Endothelial cell of umbilical vein (primary cell): Measurements from ENCODE around the gene C8A. TPM values are rescaled to one million over a fixed set of nuclear protein-coding genes. Genes with fewer than 3 reads are reported as not detected.

Experiments
- BruUV-seq: library from RNA; stranded (reverse); fragments of 400-500 nt; replicated peaks from 2 replicates; lab custom pipeline; 2021; lab: Mats Ljungman, UMichigan
- CTCF ChIA-PET: fragments of 300-600, 350-600 bp; sonication (Branson Sonifier 250); formaldehyde crosslinking; loops from one replicate; lab custom pipeline; 2021; ENCODE audit warnings: antibody characterized with exemption, inconsistent platforms; lab: Charles Lee
- POLR2A ChIA-PET: fragments of 300-600, 350-600 bp; sonication (Branson Sonifier 250); formaldehyde crosslinking; loops from one replicate; lab custom pipeline; 2021; ENCODE audit warnings: antibody characterized with exemption, inconsistent platforms; lab: Charles Lee
- DNase-seq: peaks from one replicate; pipeline ENCODE4 v3.0.0-alpha.2; 2011; ENCODE audit warnings: low read depth, low spot score
- FAIRE-seq: peaks from 2 replicates; lab custom pipeline; 2011; peaks lifted over from hg19 to GRCh38; lab: Jason Lieb, UNC
- H2AFZ ChIP-seq: 2 replicates; pipeline ENCODE4 v1.6.0; 2012; ENCODE audit warnings: low read depth, low read length, control low read depth, inconsistent platforms
- H3K27ac ChIP-seq: 2 replicates; pipeline ENCODE4 v1.5.1; 2011; ENCODE audit warnings: low read depth, mild to moderate bottlenecking, control low read depth, low read length, moderate library complexity; ENCODE audit not compliant: insufficient read depth
- H3K27me3 ChIP-seq, 2 experiments: 2 replicates each; pipeline versions ENCODE4 v1.6.0 to v1.6.1; 2011; ENCODE audit warnings: low read length in 2 of 2, mixed read lengths in 1 of 2; ENCODE audit not compliant: control insufficient read depth in 2 of 2, insufficient read depth in 2 of 2
- H3K36me3 ChIP-seq, 2 experiments: 2 replicates in 1 of 2; 3 replicates in 1 of 2; pipeline ENCODE4 v1.5.1; 2011; ENCODE audit warnings: low read length in 2 of 2, mild to moderate bottlenecking in 1 of 2, moderate library complexity in 1 of 2; ENCODE audit not compliant: control insufficient read depth in 2 of 2, insufficient read depth in 2 of 2; ENCODE audit errors: extremely low read depth in 1 of 2
- H3K4me1 ChIP-seq: 3 replicates; pipeline ENCODE4 v1.5.1; 2011; ENCODE audit warnings: mild to moderate bottlenecking, low read length; ENCODE audit not compliant: control insufficient read depth, insufficient read depth; ENCODE audit errors: extremely low read depth
- H3K4me2 ChIP-seq: 2 replicates; pipeline ENCODE4 v1.6.1; 2011; ENCODE audit warnings: low read length, control low read depth, mixed read lengths; ENCODE audit not compliant: insufficient read depth
- H3K4me3 ChIP-seq, 3 experiments: fragments of 200-600 bp in 1 of 3; sonication (generic), shearing (Covaris generic) in 1 of 3; replicated peaks in 1 of 3; 2 replicates each; pipeline ENCODE4 v1.5.1; 2011 to 2016; ENCODE audit warnings: control low read depth in 3 of 3, low read length in 3 of 3, mild to moderate bottlenecking in 2 of 3, inconsistent platforms in 1 of 3, low read depth in 1 of 3, moderate library complexity in 1 of 3; ENCODE audit not compliant: insufficient read depth in 1 of 3
- H3K79me2 ChIP-seq: 2 replicates; pipeline ENCODE4 v1.6.0; 2012; ENCODE audit warnings: low read length, inconsistent platforms; ENCODE audit not compliant: control insufficient read depth, insufficient read depth
- H3K9ac ChIP-seq: replicated peaks from 2 replicates; pipeline ENCODE3; 2011; ENCODE audit warnings: low read length, control low read depth; ENCODE audit not compliant: insufficient read depth; ENCODE audit errors: extremely low read depth
- H3K9me1 ChIP-seq: replicated peaks from 3 replicates; pipeline ENCODE4 v1.6.0; 2011; ENCODE audit warnings: mild to moderate bottlenecking, low read length; ENCODE audit not compliant: control insufficient read depth, insufficient read depth; ENCODE audit errors: extremely low read depth
- H3K9me3 ChIP-seq: replicated peaks from 2 replicates; pipeline ENCODE4 v1.5.1; 2012; ENCODE audit warnings: low read length, inconsistent platforms; ENCODE audit not compliant: control insufficient read depth, insufficient read depth
- H4K20me1 ChIP-seq: replicated peaks from 2 replicates; pipeline ENCODE3; 2011; ENCODE audit warnings: mild to moderate bottlenecking, low read length; ENCODE audit not compliant: control insufficient read depth, insufficient read depth; ENCODE audit errors: extremely low read depth
- EZH2 ChIP-seq: IDR thresholded peaks from 2 replicates; pipeline ENCODE4 v1.6.1; 2012; ENCODE audit warnings: borderline replicate concordance, low read depth, mild to moderate bottlenecking, moderate library complexity, low read length, inconsistent platforms; ENCODE audit not compliant: severe bottlenecking
- FOS ChIP-seq: IDR thresholded peaks from 2 replicates; pipeline ENCODE4 v1.6.1; 2011; ENCODE audit warnings: mild to moderate bottlenecking, low read length, moderate library complexity, borderline replicate concordance; ENCODE audit not compliant: insufficient read depth
- GATA2 ChIP-seq: IDR thresholded peaks from 2 replicates; pipeline ENCODE4 v1.7.0; 2011; ENCODE audit warnings: low read depth, mild to moderate bottlenecking, moderate library complexity, mixed read lengths, low read length; ENCODE audit not compliant: insufficient read length, insufficient read depth
- MYC ChIP-seq: IDR thresholded peaks from one replicate; pipeline ENCODE4 v1.6.1; 2011; ENCODE audit warnings: mild to moderate bottlenecking, low read depth, low read length
- POLR2A ChIP-seq: IDR thresholded peaks from 2 replicates; pipeline ENCODE4 v1.6.1; 2012; ENCODE audit warnings: low read depth, mild to moderate bottlenecking, control low read depth, low read length
- POLR2AphosphoS5 ChIP-seq: IDR thresholded peaks from 2 replicates; pipeline ENCODE4 v1.6.1; 2012; ENCODE audit warnings: low read depth, mild to moderate bottlenecking, control low read depth, low read length, moderate library complexity; ENCODE audit not compliant: insufficient read depth
- dilution Hi-C: fragments of 300-500 bp; cut with MboI; formaldehyde crosslinking; loops from one replicate; pipeline ENCODE4 v1.15.0; 2019; ENCODE audit warnings: low sequenced_read_pairs; ENCODE audit not compliant: extremely low pct_ligation_motif_present
- intact Hi-C: fragments of 100-400 bp; cut with micrococcal nuclease; formaldehyde crosslinking; loops from one replicate; pipeline ENCODE4 v1.10.0; 2022
- polyA plus RNA-seq, 4 experiments: library from polyadenylated mRNA; depleted of rRNA in 3 of 4; stranded (reverse) in 3 of 4; unstranded in 1 of 4; fragments of >200 nt; gene quantifications; 2 replicates each; pipeline versions ENCODE4 v1.2.1 to v1.2.3, GENCODE V29; 2011 to 2012; ENCODE audit warnings: missing spikeins in 1 of 4
- total RNA-seq: library from RNA; stranded (reverse); gene quantifications from 2 replicates; pipeline ENCODE4 v1.2.3, GENCODE V29; 2021
- TF ChIP-seq, protein P1 (sequence below), 2 donors: IDR thresholded peaks; 1 replicate in 1 of 2; 2 replicates in 1 of 2; pipeline ENCODE4 v1.5.1; 2011; ENCODE audit warnings: low read length in 2 of 2, mild to moderate bottlenecking in 2 of 2, moderate library complexity in 2 of 2, control low read depth in 1 of 2, inconsistent platforms in 1 of 2, low read depth in 1 of 2; ENCODE audit not compliant: insufficient read depth in 1 of 2; ENCODE audit errors: extremely low read depth in 1 of 2

The C8A gene
- total and polyA plus RNA-seq, 2 donors (not counting 3 experiments of a cell fraction or from before 2014, with no cell fraction given): not detected

DNA sequence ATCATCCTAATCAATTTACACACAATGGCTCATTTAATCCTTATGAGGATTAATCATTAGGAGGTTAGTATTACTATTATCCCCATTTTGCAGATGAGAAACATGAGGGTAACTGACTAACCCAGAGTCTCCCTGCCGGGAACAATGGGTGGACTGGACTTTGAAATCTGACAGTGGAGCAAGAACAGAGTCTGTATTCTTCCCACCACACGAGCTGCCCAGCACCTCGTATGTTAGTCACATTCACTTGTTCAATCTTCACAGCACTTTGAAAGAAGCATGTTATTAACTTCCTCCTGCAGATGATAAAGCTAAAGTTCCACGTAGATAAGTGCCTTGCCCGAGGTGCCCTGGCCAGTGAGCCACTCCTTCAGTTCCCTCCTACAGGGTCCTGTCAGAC lies 98.8 kb downstream of the C8A start:
- Histone ChIP-seq H3K27me3 (no peaks in the 10 kb centered on the region), H3K9me3 (no peaks in the 10 kb centered on the region), H4K20me1 (no peaks in the 10 kb centered on the region), H3K36me3 (no peaks in the 10 kb centered on the region), H3K4me2 (no peak overlapping the region), H2AFZ (no peak overlapping the region), H3K9me1 (no peaks in the 10 kb centered on the region), H3K4me3 (no peak overlapping the region), H3K79me2 (no peaks in the 10 kb centered on the region), H3K27ac (no peak overlapping the region), H3K9ac (no peak overlapping the region), H3K4me1 (no peaks in the 10 kb centered on the region)
- DNase-seq (no peak), FAIRE-seq (no peak)
- TF ChIP-seq MYC (no peak), EZH2 (no peak), GATA2 (no peak), POLR2A (no peak), POLR2AphosphoS5 (no peak)
- TF ChIP-seq, protein P1, sequence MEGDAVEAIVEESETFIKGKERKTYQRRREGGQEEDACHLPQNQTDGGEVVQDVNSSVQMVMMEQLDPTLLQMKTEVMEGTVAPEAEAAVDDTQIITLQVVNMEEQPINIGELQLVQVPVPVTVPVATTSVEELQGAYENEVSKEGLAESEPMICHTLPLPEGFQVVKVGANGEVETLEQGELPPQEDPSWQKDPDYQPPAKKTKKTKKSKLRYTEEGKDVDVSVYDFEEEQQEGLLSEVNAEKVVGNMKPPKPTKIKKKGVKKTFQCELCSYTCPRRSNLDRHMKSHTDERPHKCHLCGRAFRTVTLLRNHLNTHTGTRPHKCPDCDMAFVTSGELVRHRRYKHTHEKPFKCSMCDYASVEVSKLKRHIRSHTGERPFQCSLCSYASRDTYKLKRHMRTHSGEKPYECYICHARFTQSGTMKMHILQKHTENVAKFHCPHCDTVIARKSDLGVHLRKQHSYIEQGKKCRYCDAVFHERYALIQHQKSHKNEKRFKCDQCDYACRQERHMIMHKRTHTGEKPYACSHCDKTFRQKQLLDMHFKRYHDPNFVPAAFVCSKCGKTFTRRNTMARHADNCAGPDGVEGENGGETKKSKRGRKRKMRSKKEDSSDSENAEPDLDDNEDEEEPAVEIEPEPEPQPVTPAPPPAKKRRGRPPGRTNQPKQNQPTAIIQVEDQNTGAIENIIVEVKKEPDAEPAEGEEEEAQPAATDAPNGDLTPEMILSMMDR (IDR thresholded peaks at IDR 0.05; ENCODE audit: extremely low read depth in 1 of 2, insufficient read depth in 1 of 2, low read depth in 1 of 2, low read length in 2 of 2): no peak
- intact Hi-C loops: no loop called here
- no TSS peak for BruUV-seq
- CTCF ChIA-PET: no interaction called here
- POLR2A ChIA-PET: no interaction called here
- dilution Hi-C loops: no loop called here

DNA sequence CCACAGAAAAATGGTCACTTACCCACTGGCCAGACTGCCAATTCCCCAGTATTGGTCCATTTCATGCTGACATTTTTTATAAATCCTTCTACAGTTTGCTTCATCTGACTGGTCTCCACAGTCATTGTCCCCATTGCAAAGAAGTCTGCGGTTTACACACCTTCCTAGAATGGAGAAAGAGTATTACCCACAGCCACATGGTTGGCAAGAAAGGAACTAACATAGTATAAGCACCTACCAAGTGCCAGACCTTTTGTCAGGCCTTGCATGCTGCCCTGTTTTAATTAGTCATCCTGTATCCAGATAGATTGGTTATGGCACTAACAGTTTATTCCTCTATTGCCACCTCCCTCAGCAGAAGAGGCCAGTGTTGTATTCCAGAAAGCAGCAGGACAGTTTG lies 100.1 kb downstream of the C8A start:
- CTCF ChIA-PET: no interaction called here

More for the DNA sequence above, 100.1 kb downstream of the C8A start:
- Histone ChIP-seq H3K27me3 (no peaks in the 10 kb centered on the region), H3K9me3 (no peaks in the 10 kb centered on the region), H2AFZ (no peak overlapping the region), H3K79me2 (no peaks in the 10 kb centered on the region), H3K4me3 (no peak overlapping the region), H3K4me1 (no peaks in the 10 kb centered on the region), H3K9me1 (no peaks in the 10 kb centered on the region), H3K36me3 (no peaks in the 10 kb centered on the region), H3K27ac (no peak overlapping the region), H4K20me1 (no peaks in the 10 kb centered on the region), H3K4me2 (no peak overlapping the region), H3K9ac (no peak overlapping the region)
- intact Hi-C loops (loop anchor here (5.0 kb wide), 1 partner anchor 297 kb away; no protein-coding TSS in a partner anchor), dilution Hi-C loops (no loop called here)
- BruUV-seq: no TSS peak
- no peak for FAIRE-seq
- POLR2A ChIA-PET: no interaction called here
- no peak for DNase-seq
- TF ChIP-seq POLR2AphosphoS5: no peak
- TF ChIP-seq FOS: no peak
- no peak for TF ChIP-seq GATA2
- TF ChIP-seq POLR2A: no peak
